OCI-LY1 (cell line): ENCODE data around the gene CACNA2D3.

Source experiments
- CTCF ChIP-seq: fragments of 200-600 bp; sonication (generic), shearing (Covaris generic); IDR thresholded peaks from 2 replicates; pipeline ENCODE4 v1.5.1; 2017; ENCODE audit warnings: mild to moderate bottlenecking, antibody characterized with exemption, low read length, moderate library complexity, mixed read lengths
- EZH2 ChIP-seq: fragments of 200-600 bp; sonication (generic), shearing (Covaris generic); IDR thresholded peaks from 2 replicates; pipeline ENCODE4 v1.8.0; 2017; ENCODE audit warnings: borderline replicate concordance, mixed run types, mild to moderate bottlenecking, antibody characterized with exemption, low read length, moderate library complexity, mixed read lengths

GRCh38 chr3:54591157-54591556 lies 468.8 kb downstream of the CACNA2D3 start:
- no peak for TF ChIP-seq CTCF
- no peak for TF ChIP-seq EZH2
